Measurements from ENCODE around the gene ACVR1C.

Gene ACVR1C

DNA sequence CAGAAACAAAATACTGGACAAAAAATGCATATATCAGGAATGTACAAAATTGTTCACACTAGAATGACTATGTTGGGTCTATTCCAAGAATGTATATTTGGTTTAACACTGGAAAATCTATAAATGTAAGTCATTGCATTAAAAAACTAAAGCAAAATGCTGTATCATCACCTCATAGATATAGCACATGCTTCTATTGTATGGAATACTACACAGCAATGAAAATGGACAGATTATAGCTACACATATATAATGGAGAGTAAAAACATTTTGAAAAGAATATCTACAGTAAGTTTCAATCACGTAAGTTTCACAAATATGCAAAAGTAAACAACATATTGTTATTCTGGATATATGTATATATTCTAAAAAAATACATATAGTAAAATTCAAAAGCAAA, 91.8 kb downstream of the ACVR1C start:
- Histone ChIP-seq H3K27ac (ENCODE audit: low read depth, low read length) (no peak overlapping the region), H3K4me2 (ENCODE audit: low read length) (no peak overlapping the region), H3K9me3 (ENCODE audit: control insufficient read depth, insufficient read depth, low read length) (no peaks in the 10 kb centered on the region), H3K27me3 (ENCODE audit: control insufficient read depth, low read length) (no peaks in the 10 kb centered on the region), H3K9me2 (replicated peaks; ENCODE audit: control insufficient read depth, low read length) (no peaks in the 10 kb centered on the region), H3F3A (ENCODE audit: control insufficient read depth, insufficient read depth) (no peaks in the 10 kb centered on the region), H3K36me3 (ENCODE audit: control insufficient read depth, low read length) (no peaks in the 10 kb centered on the region), H3K4me1 (ENCODE audit: control insufficient read depth, low read length) (peaks cover 5% of the 10 kb centered on the region), H3K4me3 (ENCODE audit: low read length) (no peak overlapping the region), H4K20me1 (ENCODE audit: control insufficient read depth, insufficient read depth, low read depth, low read length) (no peaks in the 10 kb centered on the region), H3K79me2 (ENCODE audit: control insufficient read depth, low read length) (no peaks in the 10 kb centered on the region)
- TF ChIP-seq, protein P1, sequence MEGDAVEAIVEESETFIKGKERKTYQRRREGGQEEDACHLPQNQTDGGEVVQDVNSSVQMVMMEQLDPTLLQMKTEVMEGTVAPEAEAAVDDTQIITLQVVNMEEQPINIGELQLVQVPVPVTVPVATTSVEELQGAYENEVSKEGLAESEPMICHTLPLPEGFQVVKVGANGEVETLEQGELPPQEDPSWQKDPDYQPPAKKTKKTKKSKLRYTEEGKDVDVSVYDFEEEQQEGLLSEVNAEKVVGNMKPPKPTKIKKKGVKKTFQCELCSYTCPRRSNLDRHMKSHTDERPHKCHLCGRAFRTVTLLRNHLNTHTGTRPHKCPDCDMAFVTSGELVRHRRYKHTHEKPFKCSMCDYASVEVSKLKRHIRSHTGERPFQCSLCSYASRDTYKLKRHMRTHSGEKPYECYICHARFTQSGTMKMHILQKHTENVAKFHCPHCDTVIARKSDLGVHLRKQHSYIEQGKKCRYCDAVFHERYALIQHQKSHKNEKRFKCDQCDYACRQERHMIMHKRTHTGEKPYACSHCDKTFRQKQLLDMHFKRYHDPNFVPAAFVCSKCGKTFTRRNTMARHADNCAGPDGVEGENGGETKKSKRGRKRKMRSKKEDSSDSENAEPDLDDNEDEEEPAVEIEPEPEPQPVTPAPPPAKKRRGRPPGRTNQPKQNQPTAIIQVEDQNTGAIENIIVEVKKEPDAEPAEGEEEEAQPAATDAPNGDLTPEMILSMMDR (IDR thresholded peaks at IDR 0.05; ENCODE audit: low read depth, low read length, poor library complexity, severe bottlenecking) = no peak
- TF ChIP-seq EZH2phosphoT487 (IDR thresholded peaks at IDR 0.05; ENCODE audit: borderline replicate concordance, low read length) = no peak

DNA sequence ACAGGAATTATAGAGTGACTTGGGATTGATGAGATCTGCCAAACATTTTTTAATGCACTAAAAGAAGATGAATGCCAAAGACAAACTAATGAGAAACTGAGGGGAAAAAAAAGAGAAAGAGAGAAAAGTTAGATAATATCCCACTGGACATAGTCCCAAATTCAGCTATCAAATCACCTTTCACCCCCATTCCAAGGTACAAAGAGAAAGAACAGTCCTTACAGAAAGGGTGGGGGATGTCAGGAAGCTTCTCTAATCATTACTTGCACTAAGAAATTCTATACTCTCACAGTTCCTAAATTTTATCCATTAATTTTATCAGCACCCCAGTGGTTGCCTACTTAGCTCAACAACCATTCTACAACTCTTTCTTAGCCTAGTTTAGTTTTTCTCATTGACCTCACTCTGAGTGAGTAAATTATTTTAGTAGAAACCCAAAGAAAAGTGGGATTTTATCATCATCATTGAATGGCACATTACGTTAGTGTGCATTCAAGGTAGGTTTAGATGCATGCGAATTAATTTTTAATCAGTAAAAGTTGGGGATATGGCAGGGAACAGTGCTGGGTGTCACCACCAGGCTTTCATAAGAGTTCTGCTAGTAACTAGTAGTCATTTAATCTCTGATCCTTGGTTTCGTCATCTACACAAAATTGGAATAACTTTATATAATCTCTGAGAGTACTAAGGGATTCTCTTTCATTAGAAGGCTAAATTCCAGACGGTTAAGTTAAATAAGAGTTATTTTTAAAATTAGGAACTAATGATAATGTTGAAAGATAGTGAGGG, 99.5 kb downstream of the ACVR1C start:
- Histone ChIP-seq H3K36me3 (ENCODE audit: control insufficient read depth, low read length) (no peaks in the 10 kb centered on the region), H3F3A (ENCODE audit: control insufficient read depth, insufficient read depth) (no peaks in the 10 kb centered on the region)

DNA sequence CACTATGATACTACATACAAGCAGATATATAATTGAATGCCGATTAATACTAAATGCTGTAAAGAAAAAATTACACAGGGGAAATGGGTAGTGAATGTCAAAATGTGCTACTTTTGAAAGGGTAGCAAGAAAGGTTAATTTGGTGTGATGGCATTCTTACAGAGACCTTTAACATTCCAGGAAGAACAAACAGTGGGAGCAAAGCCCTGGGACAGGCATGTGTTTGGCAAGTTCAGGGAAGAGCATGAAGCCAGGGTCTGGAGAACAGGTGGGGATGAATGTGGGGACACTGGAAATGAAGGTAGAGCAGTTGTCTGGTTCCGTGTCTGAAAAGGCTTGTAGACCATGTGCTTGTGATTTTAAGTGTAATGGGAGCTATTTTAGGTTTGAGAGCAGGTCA, 102.6 kb downstream of the ACVR1C start:
- Histone ChIP-seq H3K27ac (ENCODE audit: low read depth, low read length) (no peak overlapping the region), H3K36me3 (ENCODE audit: control insufficient read depth, low read length) (no peaks in the 10 kb centered on the region), H3K4me3 (ENCODE audit: low read length) (no peak overlapping the region), H4K20me1 (ENCODE audit: control insufficient read depth, insufficient read depth, low read depth, low read length) (no peaks in the 10 kb centered on the region), H3K4me1 (ENCODE audit: control insufficient read depth, low read length) (peaks cover 39% of the 10 kb centered on the region), H3F3A (ENCODE audit: control insufficient read depth, insufficient read depth) (no peaks in the 10 kb centered on the region; the same call in 1 of the 2 replicates), H3K79me2 (ENCODE audit: control insufficient read depth, low read length) (no peaks in the 10 kb centered on the region), H3K9me3 (ENCODE audit: control insufficient read depth, insufficient read depth, low read length) (no peaks in the 10 kb centered on the region), H3K4me2 (ENCODE audit: low read length) (no peak overlapping the region), H3K27me3 (ENCODE audit: control insufficient read depth, low read length) (no peaks in the 10 kb centered on the region), H3K9me2 (replicated peaks; ENCODE audit: control insufficient read depth, low read length) (no peaks in the 10 kb centered on the region)
- TF ChIP-seq, protein P1 (IDR thresholded peaks at IDR 0.05; ENCODE audit: low read depth, low read length, poor library complexity, severe bottlenecking) = no peak
- no peak for TF ChIP-seq EZH2phosphoT487 (IDR thresholded peaks at IDR 0.05; ENCODE audit: borderline replicate concordance, low read length)

More for the DNA sequence above, 99.5 kb downstream of the ACVR1C start:
- no peak overlapping the region for H3K4me2 ChIP-seq (ENCODE audit: low read length)
- peaks cover 27% of the 10 kb centered on the region for H3K4me1 ChIP-seq (ENCODE audit: control insufficient read depth, low read length)
- H3K9me2 ChIP-seq (replicated peaks; ENCODE audit: control insufficient read depth, low read length) = no peaks in the 10 kb centered on the region
- H4K20me1 ChIP-seq (ENCODE audit: control insufficient read depth, insufficient read depth, low read depth, low read length) = no peaks in the 10 kb centered on the region
- no peaks in the 10 kb centered on the region for H3K9me3 ChIP-seq (ENCODE audit: control insufficient read depth, insufficient read depth, low read length)
- H3K79me2 ChIP-seq (ENCODE audit: control insufficient read depth, low read length) = no peaks in the 10 kb centered on the region
- H3K27me3 ChIP-seq (ENCODE audit: control insufficient read depth, low read length) = no peaks in the 10 kb centered on the region
- TF ChIP-seq, protein P1 (IDR thresholded peaks at IDR 0.05; ENCODE audit: low read depth, low read length, poor library complexity, severe bottlenecking) = no peak
- TF ChIP-seq EZH2phosphoT487 (IDR thresholded peaks at IDR 0.05; ENCODE audit: borderline replicate concordance, low read length) = no peak
- H3K4me3 ChIP-seq (ENCODE audit: low read length) = no peak overlapping the region
- no peak overlapping the region for H3K27ac ChIP-seq (ENCODE audit: low read depth, low read length)

Measured in DOHH2 (cell line).